NCI-H748 treated with DMSO at 0.1 percent for 48 hours (cell line): ENCODE data around the gene PSTPIP1.
"Not testable (repeated sequence)": the region's sequence is repeated elsewhere in the genome, so short reads cannot be mapped to it uniquely, and the experiment has no call there.

Experiments used
- DNase-seq: peaks from one replicate; lab custom pipeline; 2025; lab: John Stamatoyannopoulos, UW

Gene PSTPIP1

DNA sequence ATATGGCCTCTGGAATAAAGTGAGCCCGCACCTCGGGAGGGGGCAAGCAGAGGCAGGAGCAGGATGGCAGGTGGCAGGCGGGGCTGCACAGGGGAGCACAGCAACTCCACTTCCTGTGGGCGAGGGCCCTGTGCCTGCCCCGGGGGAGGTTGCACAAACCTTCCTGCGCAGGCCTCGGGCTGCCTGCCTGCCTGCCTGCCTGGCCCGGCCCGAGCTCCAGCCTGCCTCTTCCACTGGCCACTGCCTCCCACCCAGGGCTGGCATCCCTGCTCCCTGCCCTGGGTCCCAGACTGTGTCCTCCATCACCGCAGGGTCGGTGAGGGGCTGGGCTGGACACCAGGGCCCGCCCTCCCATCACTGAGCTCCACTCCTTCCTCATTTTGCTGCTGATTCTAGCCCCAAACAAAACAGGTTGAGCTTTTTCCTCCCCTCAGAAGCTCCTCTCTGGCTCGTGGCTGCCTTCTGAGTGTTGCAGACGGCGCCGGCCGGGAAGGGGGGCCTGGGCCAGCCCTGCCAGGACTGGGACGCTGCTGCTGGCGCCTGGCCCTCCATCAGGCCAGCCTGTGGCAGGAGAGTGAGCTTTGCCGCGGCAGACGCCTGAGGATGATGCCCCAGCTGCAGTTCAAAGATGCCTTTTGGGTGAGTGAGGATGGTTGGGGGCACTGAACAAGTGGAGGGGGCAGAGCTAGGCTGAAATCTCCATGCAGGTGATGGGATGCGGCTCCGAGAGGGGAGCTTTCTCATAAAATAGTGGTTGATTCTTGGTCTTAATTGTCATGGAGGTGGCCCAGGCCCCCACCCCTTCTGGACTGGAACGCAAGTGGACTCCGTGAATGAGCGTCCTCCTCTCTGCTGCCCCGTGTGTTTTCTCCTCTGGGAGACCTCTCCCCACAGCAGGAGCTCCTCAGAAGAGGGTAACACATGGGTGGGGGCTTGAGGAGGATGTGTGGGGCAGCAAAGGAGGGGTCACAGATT is at the start of gene PSTPIP1:
PSTPIP1 (plus strand) TSS at position 156 of the 975 bp plus-strand sequence; CDS start at position 604, 448 bp downstream.
- DNase-seq: no peak

DNA sequence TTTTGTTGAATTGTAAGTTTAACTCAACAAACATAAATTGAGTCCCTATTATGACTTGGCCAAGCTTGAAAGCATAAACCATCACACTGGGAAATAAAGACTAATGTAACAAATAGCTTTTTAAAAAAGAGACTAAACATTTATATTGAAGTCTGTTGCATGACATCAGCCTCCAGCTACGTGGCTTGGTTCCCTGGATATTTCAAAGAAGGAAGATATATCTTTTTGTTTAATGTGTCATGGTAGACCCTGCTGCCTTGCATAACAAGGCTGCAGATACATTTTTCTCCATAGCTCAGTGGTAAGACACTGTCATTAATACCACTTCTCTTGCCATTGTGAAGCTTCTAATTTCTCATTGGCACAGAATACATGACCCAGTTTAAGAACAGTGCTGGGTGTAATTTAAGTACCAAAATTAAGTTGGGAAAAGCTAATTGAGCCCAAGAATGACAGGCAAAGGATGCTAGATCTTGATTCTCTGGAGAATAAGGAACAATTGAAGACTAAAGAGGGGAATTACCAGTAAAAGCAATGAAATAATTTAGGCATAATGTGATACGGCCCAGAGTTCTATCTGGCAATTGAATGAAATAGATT is 49.3 kb upstream of the PSTPIP1 start:
- no peak for DNase-seq

- DNase-seq: no peak
These were observed 47.5 kb upstream of the PSTPIP1 start for GRCh38 chr15:76947454-76947853.

DNA sequence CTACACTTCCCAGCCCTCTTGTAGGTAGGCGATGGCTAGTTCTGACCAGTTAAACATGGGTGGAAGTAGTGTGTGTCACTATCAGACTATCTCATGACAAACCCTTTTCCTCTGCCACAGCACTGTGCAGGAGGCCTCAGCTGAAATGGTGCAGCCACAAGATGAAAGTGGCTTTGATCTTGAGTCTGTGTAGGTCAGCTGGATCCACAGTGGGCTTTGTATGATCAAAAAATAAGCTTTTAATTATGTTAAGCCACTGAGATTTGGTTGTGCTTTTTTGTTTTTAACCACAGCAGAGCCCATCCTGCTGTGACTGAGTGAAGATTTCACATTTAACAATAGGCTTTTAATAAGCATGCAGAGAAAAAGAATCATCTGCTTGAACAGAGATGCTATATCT is 43.7 kb upstream of the PSTPIP1 start:
- DNase-seq: no peak

DNA sequence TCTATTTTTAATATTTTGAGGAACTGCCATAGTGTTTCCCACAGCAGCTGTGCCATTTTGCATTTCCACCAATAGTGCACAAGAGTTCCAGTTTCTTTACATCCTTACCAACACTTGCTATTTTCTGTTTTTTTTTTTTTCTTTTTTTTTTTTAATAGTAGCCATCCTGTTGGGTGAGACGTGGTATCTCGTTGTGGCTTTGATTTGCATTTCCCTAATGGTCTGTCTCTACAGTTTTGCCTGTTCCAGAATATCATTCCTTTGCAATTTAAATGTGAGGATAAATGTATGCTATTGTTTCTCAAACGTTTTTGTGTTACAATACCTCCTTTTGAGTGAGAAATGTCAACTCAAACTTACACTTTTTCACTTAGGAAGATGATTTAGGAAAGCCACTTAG is 41.0 kb upstream of the PSTPIP1 start:
- no peak for DNase-seq

- no peak for DNase-seq
These were observed 40.2 kb upstream of the PSTPIP1 start for GRCh38 chr15:76954744-76955143.

DNA sequence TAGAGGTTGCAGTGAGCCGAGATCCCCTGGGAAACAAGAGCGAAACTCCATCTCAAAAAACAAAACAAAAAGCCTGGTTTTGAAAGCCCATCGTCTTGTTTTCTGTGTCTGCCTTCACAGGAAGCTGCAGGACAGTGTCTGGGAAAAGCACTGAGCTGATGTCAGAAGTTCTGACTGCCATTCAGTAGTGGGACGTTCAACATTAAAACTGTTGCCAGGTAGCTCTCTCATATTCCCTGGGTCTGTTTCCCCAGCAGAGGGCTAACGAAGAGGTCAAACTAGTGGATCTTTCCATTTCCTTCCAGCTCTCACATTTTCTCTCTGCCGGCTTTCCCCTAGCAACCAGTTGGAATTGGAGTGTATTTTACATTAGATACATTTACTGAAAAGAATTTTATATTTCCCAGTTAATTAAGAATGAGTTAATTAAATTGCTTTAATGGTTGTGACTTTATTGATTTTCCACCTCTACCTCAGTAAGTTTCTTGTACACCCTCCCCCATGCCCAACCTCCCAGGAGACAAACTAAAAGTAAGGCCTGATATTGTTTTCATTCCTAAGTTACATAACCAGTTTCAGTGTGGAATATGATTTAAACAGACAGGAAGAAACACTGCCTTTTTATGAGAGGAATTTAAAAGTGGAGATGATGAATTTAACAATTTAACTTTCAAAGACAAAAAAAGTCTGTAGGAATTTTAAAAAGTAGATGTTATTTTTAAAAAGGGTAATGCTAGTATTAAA is 33.5 kb upstream of the PSTPIP1 start:
- no peak for DNase-seq

GRCh38 chr15:76962337-76963013 is 32.5 kb upstream of the PSTPIP1 start:
- no peak for DNase-seq

DNA sequence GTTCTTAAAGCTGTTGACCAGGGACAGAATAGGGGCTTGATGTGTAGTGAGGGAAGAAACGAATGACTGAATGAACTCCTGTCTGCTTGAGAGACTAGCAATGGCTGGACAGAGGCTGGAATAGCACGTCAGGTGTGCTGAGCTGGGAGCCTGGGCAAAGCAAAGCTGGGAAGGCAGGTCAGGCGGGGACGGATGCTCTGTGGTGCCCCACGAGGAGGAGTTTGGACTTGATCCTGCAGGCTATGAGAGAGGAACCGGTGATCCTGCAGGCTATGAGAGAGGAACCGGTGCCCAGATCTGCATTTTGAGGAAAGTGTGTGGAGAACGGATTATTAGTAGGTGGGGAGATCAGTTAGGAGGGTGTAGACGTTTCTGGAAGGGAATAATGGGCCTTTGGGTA is 31.3 kb upstream of the PSTPIP1 start:
- no peak for DNase-seq

- no peak for DNase-seq
These were observed 30.8 kb upstream of the PSTPIP1 start for GRCh38 chr15:76964157-76964556.

DNA sequence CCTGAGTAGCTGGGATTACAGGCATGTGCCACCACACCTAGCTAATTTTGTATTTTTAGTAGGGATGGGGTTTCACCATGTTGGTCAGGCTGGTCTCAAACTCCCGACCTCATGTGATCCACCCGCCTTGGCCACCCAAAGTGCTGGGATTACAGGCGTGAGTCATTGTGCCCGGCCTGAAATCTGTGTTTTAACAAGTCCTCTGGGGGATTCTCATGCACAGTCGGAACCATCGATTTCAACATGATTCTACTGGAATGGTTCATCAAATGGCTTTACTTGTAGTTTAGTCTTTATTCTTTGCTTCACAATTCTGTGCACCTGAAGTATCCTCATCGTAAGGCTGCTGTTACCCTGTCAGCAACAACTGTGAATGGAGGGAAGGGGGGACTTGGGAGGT is 28.9 kb upstream of the PSTPIP1 start:
- not testable (repeated sequence) for DNase-seq

- no peak for DNase-seq
These were observed 27.9 kb upstream of the PSTPIP1 start for GRCh38 chr15:76967067-76967466.

GRCh38 chr15:76968306-76968705 is 26.6 kb upstream of the PSTPIP1 start:
- DNase-seq: no peak

- DNase-seq: no peak
These were observed 22.3 kb upstream of the PSTPIP1 start for GRCh38 chr15:76972389-76973361.

DNA sequence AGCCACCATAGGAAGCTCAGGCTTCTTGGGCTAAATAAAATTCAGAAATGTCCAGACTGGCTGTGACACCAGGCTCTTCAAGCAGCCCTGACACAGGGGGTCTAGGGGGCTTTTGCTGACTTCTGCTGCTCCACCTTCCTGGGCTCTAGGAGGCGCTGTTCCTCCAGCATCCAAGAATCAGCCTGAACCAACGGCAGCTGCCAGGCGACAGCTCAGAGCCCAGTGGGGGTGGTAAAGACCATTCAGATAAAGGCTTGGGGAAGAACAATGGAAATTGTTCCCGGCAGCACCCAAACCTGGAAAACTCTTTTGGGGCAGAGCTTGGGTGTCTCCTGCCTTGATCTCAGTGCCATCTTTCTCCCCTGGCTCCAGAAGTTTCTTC is 21.6 kb upstream of the PSTPIP1 start:
- no peak for DNase-seq

DNA sequence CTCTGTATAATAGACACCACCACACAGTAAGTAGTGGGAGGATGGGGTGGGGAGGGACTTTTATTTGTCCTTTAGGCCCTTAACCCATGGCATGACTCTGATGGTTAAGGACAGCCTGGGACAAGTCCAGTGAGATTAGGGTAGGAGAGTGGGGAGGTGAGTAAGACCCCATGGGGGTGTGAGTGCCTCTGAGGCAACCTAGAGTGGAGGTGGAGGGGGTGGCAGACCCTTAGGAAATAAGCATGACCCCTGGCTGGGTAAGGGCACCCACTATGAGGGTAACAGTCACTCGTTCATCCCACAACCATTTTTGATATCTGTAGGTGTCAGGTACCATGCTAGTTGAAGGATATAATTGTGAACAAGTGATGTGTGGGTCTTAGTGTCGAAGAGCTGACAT is 21.0 kb upstream of the PSTPIP1 start:
- DNase-seq: no peak

- no peak for DNase-seq
These were observed 20.4 kb upstream of the PSTPIP1 start for GRCh38 chr15:76974456-76975036.

- DNase-seq: no peak
These were observed 18.8 kb upstream of the PSTPIP1 start for GRCh38 chr15:76976141-76976540.

DNA sequence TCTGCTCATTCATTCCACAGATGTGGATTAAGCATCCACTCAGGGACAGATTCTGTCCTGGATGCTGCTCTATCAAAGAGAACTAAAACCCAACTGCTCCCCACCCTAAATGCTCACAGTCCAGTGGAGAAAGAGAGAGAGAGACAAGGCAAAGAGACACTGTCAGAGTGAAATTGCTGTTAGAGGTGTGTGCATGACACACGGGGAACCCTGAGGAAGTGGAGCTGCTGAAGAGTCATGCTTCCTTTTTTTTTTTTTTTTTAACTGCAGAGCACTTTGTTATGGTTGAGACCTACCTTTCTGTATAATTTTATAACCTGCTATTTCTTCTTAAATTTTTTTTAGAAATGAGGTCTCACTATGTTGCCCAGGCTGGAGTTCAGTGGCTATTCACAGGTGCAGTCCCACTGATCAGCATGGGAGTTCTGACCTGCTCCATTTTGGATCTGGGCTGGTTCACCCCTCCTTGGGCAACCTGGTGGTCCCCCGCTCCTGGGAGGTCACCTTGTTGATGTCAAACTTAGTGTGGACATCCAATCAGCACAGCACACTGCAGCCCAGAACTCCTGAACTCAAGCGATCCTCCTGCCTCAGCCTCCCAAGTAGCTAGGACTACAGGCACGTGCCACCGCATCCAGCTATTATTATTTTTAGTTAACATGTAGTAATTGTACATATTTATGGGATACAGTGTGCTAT is 18.2 kb upstream of the PSTPIP1 start:
- no peak for DNase-seq
